HG03039 (cell line): ENCODE data around the gene TMEM63C.

ENCODE experiments used
- ATAC-seq: cut with Tn5 transposase; IDR thresholded peaks from one replicate; pipeline ENCODE4 v1.9.1; 2021; ENCODE audit warnings: mild to moderate bottlenecking, moderate library complexity; ENCODE audit not compliant: unreplicated experiment

The TMEM63C gene

DNA sequence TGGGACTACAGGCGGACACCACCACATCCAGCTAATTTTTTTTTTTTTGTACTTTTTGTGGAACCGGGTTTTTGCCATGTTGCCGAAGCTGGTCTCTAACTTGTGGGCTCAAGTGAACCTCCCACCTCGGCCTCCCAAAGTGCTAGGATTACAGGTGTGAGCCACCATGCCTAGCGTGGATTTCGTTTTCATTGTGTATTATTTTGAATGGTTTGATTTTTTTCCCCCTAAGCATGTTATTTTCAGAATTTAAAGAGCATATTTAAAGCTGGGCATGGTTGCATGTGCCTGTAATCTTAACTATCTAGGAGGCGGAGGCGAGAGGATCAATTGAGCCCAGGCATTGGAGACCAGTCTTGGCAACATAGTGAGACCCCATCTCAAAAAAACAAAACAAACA, 13.1 kb downstream of the TMEM63C start:
- no peak for ATAC-seq

DNA sequence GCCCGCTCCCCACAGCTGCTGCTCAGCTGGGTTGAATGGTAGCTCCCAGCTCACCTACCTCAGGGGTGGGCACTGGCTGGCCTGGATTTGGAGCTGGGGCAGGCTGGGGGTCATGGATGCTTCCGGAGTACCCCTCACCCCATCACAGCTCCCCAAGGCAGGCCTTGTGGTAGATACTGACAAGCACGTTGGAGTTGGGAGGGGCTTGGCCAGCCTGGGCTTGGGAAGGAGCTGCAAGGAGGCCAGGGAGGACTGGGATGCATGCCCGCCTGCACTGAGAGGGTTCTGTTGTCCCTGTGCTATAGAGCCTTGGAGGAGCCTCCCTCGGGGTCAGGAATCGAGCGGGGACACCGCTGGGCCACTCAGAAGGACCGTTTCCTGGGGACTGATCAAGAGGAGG, 14.2 kb downstream of the TMEM63C start:
- ATAC-seq = no peak

GRCh38 chr14:77197988-77198387, 16.4 kb downstream of the TMEM63C start:
- no peak for ATAC-seq

GRCh38 chr14:77198561-77198960, 17.0 kb downstream of the TMEM63C start:
- no peak for ATAC-seq

DNA sequence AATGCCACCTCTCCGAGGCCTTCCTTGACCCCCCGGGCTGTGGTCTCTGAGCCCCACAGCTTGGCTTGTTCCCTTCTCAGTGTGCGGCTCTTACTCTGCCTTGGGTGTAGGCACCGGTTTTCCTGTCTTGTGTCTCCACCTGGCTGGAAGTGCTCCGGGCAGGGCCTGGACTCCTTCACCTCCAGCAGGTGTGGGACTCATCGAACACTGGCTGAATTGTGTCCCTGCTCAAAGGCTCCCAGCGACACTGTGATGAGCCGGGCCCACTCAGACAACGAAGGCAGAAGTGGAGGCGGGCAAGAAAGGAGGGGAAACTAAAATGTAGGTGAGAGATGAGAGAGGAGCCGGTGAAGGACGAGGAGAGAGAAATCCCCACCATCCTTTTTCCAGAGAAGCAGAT, 18.0 kb downstream of the TMEM63C start:
- no peak for ATAC-seq

GRCh38 chr14:77200406-77200985, 18.9 kb downstream of the TMEM63C start:
- no peak for ATAC-seq

DNA sequence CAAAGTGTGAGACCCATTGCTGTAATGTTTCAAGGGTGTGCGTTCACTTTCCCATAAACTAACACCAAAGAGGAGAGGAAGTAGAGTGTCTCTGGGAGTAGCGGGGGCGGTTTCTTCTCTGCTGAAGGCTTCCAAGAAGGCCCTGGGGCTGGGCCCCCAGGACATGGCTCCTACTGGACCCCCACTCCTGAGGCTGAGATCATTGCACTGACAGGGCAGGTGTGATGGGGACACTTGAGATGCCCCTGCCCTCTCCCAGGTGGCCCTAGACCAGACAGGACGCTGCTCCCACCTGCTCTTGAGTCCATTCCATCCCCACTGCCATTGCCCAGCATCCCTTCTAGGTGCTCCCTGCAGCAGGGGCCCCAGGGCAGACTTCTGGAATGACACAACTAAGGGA, 20.1 kb downstream of the TMEM63C start:
- ATAC-seq = no peak

DNA sequence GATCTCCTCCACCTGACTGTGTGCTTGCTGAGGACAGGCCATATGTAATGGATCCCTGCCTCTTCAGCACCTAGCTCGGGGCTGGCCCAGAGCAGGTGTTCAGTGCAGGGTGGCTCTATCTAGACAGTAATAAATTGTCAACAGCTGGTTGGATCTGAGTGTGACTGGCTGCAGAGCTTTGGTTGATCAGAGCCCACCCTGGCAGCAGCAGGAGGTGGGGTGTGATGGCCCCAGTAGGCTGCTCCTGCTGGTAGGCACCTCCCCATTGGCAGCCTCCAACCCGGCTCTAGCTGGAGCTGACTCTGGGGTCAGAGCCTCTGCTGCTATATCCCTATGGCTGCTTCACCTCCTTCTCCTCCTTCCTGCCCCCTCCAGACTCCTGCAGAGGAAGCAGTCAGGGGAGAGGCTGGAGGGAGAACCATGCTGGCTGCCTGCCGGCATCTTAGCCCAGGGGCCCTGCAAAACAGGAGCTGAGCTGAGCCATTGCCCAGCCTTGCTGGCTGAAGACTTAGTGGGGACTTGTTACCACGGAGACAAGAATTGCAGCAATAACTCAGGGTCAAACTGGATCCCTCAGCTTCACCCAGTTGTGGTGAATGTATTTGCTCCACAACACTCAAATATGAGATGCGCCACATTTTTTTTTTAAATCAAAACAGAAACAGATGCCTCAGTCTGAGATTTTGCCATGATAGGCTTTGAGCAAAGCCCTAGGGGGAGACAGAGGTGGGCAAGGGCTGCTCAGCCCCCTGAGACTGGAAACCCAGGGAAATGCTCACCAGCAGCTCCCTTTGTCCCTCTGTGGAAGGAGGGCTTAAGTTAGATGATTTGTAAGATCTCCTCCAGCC, 22.2 kb downstream of the TMEM63C start:
- no peak for ATAC-seq

- ATAC-seq = no peak
These were observed 22.8 kb downstream of the TMEM63C start for GRCh38 chr14:77204459-77204771.

DNA sequence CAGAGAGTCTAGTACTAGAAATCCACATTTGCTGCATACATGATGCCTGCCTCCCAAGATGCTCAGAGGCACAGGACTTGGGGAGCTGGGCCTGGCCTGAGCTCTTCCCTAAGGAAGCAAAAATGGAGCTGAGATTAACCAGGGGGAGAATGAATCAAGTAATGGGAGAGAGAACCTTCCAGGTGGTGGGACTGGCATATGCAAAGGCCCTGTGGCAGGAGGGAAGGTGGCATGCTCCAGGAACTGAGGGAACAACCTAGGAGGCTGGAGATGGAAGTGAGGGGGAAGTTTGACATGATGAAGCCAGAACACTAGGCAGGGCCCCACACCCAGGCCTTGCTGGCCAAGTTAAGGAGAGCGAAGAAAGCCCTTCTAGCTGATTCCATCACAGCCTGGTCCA, 23.3 kb downstream of the TMEM63C start:
- no peak for ATAC-seq

- no peak for ATAC-seq
These were observed 24.0 kb downstream of the TMEM63C start for GRCh38 chr14:77205566-77205965.

- ATAC-seq = no peak
These were observed 24.7 kb downstream of the TMEM63C start for GRCh38 chr14:77206261-77206824.

- ATAC-seq = no peak
These were observed 25.3 kb downstream of the TMEM63C start for GRCh38 chr14:77206877-77207389.

GRCh38 chr14:77208291-77208978, 26.8 kb downstream of the TMEM63C start:
- no peak for ATAC-seq

DNA sequence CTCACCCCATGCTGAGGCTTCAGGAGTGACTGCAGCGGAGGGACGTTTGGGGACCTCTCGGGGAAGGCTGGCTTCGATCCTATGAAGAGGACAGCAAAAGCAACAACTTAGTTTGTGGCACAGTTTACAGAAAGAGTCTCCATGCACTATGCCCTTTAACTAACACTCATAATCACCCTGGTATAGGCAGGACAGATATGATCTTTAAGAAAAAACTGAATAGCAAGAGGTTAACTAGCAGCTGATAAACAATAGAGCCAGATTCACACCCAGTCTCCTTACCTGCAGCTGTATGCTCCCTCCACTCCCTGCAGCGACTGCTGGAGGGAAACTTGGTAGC, 27.4 kb downstream of the TMEM63C start:
- no peak for ATAC-seq

DNA sequence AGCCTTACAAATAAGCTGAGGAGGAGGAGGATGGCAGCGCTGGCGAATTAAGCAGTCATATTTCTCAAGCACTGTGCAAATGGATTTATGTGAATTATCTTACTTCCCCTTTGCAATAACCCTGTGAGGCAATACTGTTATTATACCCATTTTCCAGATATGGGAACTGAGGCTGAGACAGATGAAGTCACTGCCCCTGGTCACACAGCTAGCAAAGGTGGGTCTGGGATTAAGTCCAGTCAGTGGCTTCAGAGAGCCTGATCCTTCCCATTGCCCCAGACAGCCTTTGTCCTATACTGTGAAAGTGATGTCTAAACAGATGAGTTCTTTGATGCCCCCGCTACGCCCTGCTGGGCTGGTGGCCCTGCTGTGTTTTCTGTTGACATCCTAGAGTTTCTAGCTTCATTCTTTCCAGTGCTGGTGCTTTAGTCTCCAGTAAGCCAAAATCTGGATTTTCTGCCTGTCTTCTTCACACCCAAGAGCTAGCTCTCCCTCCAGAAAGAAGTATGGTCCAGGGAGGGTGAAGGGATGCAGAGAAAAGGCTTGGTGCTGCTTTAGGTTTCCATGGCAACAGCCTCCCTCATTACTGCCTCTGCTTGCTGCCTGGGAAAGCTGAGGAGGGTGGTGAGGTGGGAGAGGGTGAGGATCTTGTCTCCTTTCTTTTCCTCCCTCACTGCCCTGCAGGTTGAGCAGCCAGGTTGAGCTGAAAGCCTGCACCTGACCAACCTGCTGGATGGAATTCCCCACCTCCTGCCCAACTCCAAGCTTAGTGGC, 30.7 kb downstream of the TMEM63C start:
- no peak for ATAC-seq

DNA sequence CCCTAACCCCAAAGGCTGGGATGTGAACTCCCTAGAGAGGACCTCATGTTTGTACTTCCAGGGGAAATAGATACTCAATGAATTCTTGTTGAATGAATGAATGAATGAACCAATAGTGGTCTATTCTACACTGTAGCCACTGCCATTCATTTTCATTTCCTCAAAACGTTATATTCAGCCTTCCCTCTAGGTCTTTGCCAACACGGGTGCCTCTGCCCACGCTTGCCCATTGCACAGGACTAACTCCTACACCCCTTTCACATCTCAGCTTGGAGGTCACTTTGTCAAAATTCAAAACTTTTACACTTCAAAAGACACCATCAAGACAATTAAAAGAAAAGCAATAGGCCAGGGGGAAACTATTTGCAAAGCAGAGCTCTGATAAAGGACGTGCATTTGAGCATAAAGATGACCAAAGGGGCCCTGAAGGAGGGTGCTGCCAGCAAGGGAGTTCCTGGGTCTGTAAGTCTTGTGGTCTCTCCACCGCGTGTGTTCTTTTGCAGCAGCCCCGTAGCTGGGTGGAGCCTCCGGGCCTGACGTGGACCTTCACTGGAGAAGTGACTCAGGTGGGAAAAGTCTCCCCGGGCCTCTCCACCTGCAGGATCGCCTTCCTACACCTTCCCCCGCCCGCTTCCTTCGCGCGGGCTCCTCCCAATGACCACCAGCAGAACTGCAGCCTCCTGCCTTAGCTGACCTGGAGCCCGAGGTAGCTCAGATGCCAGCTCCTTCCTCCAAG, 31.5 kb downstream of the TMEM63C start:
- no peak for ATAC-seq

DNA sequence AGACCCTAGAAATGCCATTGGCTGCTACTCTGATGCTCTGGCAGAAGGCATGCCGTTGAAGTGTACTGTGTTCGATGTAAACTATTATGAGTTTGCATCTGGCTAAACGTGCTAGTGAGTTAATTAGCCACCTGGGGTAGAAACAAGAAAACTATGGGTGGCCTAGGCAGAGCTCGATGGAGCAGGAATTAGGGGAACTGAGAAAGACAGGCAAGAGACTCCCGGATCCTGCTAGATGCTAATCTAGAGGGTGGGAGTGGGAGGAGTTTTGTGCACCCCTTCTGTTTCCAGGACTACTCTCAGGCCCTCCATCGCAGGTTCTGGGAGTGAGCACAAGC, 32.0 kb downstream of the TMEM63C start:
- ATAC-seq = no peak

DNA sequence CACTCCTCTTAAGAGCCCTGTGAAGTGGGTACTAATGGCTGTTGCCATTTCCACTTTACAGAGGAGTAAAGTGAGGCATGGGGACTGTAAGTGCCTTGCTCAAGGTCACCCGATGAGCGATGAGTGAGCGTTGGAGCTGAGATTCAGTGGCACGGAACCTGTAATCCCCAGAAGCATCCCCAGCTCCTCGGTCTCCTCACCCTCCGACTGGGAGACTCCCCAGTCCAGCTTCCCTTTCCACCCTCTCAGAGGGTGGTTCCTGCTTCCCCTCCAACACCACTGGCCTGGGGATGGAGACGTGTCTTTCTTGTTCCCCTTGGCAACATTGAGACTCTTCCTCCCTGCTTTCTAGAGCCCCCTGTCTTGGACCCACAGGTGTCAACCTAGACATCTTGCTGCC, 32.6 kb downstream of the TMEM63C start:
- no peak for ATAC-seq

DNA sequence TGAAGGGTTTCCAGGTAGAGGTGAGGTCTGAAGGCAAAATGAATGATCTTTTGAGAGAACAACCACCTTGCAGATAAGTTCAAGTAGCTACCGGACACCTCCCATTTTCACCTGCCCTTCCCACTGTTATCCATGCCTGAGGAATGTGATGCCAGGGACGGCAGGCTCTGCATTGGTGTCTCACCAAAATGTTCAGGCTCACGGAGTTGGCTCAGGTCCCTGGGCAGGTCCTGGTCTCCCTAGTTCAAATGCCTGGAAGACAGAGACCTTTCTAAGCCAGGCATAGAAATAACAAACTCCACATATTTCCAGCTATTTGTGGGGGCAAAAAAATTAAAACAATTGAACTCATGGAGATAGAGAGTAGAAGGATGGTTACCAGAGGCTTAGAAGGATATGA, 36.0 kb downstream of the TMEM63C start:
- ATAC-seq = no peak

GRCh38 chr14:77219591-77219990, 38.0 kb downstream of the TMEM63C start:
- ATAC-seq = no peak
